ENCODE measurements around the gene SLC6A5. TPM values are rescaled to one million over a fixed set of nuclear protein-coding genes. Genes with fewer than 3 reads are reported as not detected.
A peak's percentile ranks its signal among the peaks of the same experiment; 100 is the strongest.

Gene SLC6A5
- total RNA-seq, 1 experiment from 2014 or later: not detected

- DNase-seq (ENCODE audit: low spot score): no peak
Measured at GRCh38 chr11:20620988-20621387, 21.6 kb downstream of the SLC6A5 start.

DNA sequence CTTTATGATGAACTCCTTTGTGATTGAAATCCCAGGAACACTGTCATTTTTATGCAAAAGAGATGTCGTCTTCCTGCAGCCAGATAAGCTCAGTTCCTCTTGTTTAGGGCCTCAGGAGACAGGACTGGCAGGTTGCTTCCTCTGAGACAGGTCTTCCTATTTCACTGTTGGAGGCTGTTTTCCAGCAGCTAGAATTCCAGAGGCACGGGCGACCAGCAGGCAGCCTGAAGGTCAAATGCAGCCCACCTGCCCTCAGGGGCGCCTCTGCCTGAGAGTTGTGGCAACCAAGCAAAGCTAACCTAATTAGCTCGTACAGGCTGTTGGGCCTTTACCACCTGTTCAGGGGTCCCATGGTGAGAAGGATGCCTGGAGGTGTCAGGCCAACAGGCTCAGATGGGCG is 22.3 kb downstream of the SLC6A5 start:
- no peak for DNase-seq (ENCODE audit: low spot score)

DNA sequence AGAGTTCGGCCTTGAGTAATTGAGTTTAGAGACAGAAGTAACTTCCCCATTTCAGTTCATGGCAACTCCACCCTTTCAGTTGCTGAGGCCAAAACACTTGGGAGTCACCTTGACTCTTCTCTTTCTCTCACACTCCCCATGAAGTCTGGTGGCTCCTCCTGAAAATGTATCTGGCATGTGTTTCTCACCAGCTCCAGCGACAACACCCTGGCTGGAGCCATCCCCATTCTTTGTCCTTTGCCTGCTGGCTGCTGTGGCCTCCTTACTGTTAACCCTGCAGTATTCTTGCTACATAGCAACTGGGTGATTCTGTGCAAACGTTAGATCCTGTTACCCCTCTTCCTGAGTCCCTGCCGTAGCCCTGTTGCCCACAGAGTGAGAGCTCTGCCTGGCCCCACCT is 23.8 kb downstream of the SLC6A5 start:
- no peak for DNase-seq (ENCODE audit: low spot score)

DNA sequence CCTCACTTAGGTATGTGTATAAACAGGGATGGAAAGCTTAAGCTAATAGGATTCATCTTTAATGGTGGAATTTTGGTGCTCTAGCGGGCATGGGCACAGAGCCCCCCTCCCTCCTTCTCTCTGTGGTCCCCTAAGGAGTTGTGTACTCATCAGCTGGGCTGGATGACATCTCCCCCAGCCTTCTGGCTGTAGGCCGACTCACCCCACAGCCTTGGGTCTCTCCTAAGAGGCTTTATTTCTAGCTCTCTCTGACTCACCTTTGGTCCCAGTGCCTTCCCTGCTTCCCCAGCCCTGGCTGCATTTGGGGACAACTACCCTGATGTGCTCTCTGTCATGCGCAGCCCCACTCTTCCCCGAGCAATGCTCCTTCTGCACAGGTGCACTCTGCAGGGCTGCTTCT is 26.9 kb downstream of the SLC6A5 start:
- DNase-seq (ENCODE audit: low spot score): no peak

- DNase-seq (ENCODE audit: low spot score): no peak
Measured at GRCh38 chr11:20627026-20627425, 27.6 kb downstream of the SLC6A5 start.

DNA sequence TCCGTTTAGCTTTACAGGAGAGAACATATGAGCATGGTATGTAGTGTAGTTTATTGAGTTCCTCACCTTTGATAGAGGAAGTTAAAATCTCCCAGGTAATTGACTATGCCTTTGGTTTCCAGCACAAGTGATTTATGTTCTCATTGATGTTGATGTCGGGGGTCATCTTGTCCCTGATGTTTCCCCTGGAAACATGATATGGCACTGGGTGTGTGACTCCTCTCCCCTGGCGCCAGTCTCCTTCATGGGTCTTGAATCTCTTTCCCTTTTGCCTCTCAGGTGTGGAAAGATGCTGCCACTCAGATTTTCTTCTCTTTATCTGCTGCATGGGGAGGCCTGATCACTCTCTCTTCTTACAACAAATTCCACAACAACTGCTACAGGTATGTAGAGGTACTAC is 28.3 kb downstream of the SLC6A5 start:
- DNase-seq (ENCODE audit: low spot score): no peak

- DNase-seq (ENCODE audit: low spot score): no peak
Measured at GRCh38 chr11:20631519-20632168, 32.2 kb downstream of the SLC6A5 start.

DNA sequence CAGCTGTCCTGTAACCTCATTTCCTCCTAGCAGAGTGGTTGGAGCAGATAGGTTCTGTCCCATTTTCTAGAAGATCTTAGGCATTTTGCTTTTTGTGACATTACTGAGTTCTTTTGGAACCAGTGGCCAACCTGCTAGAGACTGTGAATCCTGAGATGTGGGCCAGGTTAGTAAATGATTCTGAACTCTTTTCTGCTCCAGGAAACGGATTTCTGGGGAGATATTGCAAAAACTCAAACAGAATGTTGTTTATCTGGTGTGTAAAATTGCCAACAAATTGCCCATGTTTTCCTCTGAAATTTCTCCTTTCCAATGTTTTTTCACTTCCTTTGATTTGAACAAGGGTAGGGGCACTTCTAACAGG is 32.7 kb downstream of the SLC6A5 start:
- DNase-seq (ENCODE audit: low spot score): no peak

DNA sequence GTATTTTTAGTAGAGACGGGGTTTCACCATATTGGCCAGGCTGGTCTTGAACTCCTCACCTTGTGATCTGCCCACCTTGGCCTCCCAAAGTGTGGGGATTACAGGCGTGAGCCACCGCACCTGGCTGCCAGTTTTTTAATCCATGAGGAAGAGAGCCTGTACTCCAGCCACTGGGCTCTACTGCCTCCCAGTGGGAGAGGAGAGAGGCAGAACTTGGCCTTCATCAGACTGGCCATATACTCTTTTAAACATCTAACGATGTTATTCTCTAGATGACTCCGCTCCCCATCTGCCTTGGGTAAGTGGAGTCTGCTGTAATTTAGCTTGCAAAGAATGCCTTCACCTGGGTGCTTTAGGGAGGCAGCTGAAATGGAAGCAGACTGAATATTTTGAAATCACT is 34.6 kb downstream of the SLC6A5 start:
- no peak for DNase-seq (ENCODE audit: low spot score)

DNA sequence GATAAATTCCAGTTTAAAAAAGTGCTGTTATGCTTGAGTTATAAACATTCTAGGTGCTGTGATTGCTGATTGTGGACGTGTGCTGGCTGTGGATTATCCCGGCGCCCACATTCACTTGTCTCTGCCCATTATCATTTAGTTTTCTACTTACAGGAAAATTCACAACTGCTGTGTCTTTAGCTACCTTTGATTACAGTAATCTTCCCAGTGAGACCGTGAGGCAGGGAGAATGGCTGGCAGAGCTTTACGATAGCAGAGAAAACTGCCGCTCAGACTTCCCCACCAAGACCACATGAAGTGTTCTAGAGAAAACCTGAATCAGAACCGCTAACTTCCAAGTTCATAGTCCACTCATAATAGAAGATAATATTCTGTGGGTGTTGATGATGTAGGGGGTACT is 35.4 kb downstream of the SLC6A5 start:
- DNase-seq (ENCODE audit: low spot score): no peak

GRCh38 chr11:20638074-20638473 is 38.7 kb downstream of the SLC6A5 start:
- no peak for DNase-seq (ENCODE audit: low spot score)

DNA sequence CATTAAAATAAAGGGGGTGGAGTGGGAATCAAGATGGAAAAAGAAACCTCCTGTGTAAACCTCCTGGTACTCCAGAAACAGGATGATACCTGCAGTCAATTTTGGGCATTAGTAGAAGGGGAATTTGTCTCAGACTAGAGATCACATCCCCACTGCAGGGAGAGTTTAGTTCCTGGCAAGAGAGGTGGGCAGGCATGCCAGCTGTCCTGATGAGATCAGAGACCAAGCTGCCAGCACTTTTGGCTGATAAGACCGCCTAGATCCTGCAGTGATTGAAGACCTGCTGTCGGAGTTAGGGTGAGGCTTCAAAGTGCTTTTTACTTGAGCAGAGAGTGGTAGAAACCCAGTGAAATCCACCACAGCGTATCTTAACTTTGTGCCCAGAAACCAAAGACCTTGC is 40.3 kb downstream of the SLC6A5 start:
- DNase-seq (ENCODE audit: low spot score): no peak

GRCh38 chr11:20640401-20640800 is 41.0 kb downstream of the SLC6A5 start:
- DNase-seq (ENCODE audit: low spot score): no peak

- DNase-seq (ENCODE audit: low spot score): no peak
Measured at GRCh38 chr11:20644360-20644759, 45.0 kb downstream of the SLC6A5 start.

GRCh38 chr11:20647976-20648565 is 48.7 kb downstream of the SLC6A5 start:
- DNase-seq (ENCODE audit: low spot score): peak; percentile 56

GRCh38 chr11:20652150-20652806 is 52.9 kb downstream of the SLC6A5 start:
- no peak for DNase-seq (ENCODE audit: low spot score)

DNA sequence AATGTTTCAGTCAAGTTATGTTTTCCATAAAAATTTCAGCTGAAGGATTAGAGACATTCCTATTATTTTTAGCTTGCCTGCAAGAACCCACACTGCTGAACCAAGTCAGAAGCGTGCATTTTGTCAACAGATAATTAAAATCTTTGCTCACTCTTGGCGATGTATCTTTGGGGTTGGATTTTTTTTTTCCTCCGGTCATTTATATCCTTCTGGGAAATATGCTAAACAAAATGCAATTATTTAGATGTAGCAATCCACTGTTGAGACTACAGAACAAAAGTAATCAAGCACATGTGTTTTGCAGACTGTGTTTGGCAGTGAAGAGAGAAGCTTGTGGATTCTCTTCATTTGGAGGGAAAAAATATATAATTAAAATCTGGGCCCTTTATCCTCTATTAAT is 54.6 kb downstream of the SLC6A5 start:
- DNase-seq (ENCODE audit: low spot score): no peak

DNA sequence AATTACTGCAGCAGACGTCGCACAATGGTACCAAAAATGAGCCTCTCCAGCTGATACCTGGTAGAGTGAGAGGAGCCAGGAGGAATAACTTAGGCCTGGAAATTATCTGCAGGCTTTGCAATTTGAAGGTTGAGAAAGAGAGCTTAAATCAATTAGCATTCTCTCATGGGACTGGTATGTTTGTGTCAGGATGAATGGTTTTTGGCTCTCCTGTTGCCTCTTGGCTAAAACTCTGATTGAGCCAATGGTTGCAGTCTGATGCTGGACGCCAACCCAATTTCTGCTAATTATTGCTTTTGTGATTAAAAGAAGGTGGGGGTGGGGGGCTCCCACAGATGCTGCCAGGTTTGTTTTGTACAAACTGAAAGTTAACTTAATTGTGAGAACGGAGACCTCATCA is 57.5 kb downstream of the SLC6A5 start:
- no peak for DNase-seq (ENCODE audit: low spot score)

- no peak for DNase-seq (ENCODE audit: low spot score)
Measured at GRCh38 chr11:20658135-20658534, 58.7 kb downstream of the SLC6A5 start.

- DNase-seq (ENCODE audit: low spot score): no peak
Measured at GRCh38 chr11:20661445-20661844, 62.0 kb downstream of the SLC6A5 start.

- no peak for DNase-seq (ENCODE audit: low spot score)
Measured at GRCh38 chr11:20661850-20662249, 62.4 kb downstream of the SLC6A5 start.

DNA sequence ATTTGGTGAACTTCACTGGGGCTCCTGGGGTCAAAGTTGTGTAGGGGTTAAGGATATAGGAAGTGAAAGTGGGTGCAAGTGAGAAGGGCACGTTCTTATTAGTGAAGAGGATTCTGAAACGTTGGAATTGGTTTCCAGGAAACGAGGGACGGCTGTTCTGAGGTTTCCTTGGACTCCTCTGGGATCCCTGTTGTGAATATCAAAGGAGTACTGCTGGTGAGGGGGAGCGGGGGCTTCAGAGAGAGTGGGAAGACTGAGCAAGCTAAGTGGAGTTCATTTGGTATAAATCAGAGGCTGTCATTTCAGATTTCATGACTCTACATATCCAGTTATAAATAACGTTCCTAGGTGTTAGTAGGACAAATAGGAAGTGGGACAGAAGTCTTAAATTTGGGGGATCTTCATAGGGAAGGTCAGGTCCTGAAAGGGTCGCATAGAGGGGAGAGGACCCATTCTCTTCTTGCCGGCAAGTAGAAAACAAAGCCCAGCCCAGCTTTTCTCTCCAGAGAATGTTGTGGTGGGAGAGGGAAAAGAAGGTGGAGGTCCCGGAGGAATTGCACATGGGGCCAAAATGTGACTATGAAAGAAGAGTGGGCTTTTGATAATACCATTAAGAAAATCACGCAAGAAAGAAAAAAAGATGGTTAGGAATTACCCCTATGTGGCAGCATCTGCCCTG is 68.9 kb downstream of the SLC6A5 start:
- DNase-seq (ENCODE audit: low spot score): no peak

Data from A172 (cell line).